Smooth muscle cell (in vitro differentiated cells): ENCODE measurements around the gene CHST8. TPM values are rescaled to one million over a fixed set of nuclear protein-coding genes. Genes with fewer than 3 reads are reported as not detected.

Source experiments
- DNase-seq: peaks from one replicate; lab custom pipeline; 2025; ENCODE audit not compliant: unreplicated experiment; lab: John Stamatoyannopoulos, UW
- H2AFZ ChIP-seq: fragments of 200-600 bp; sonication (generic); 2 replicates; pipeline ENCODE4 v1.6.0; 2016; ENCODE audit warnings: antibody characterized with exemption, low read depth, mild to moderate bottlenecking
- H3F3A ChIP-seq: fragments of 200-600 bp; sonication (generic); 2 replicates; pipeline ENCODE4 v1.6.0; 2017; ENCODE audit warnings: antibody characterized with exemption, low read depth
- H3K27ac ChIP-seq: fragments of 200-600 bp; sonication (generic); 2 replicates; pipeline ENCODE4 v1.5.1; 2016; ENCODE audit warnings: low read depth, mild to moderate bottlenecking
- H3K27me3 ChIP-seq: fragments of 200-600 bp; sonication (generic); 2 replicates; pipeline ENCODE4 v1.6.1; 2016; ENCODE audit warnings: low read depth, mild to moderate bottlenecking
- H3K36me3 ChIP-seq: fragments of 200-600 bp; sonication (generic); 2 replicates; pipeline ENCODE4 v1.5.1; 2016; ENCODE audit warnings: low read depth
- H3K4me1 ChIP-seq: fragments of 200-600 bp; sonication (generic); 2 replicates; pipeline ENCODE4 v1.5.1; 2016; ENCODE audit warnings: low read depth
- H3K4me2 ChIP-seq: fragments of 200-600 bp; sonication (generic); 2 replicates; pipeline ENCODE4 v1.6.0; 2016; ENCODE audit warnings: mild to moderate bottlenecking
- H3K4me3 ChIP-seq: fragments of 200-600 bp; sonication (generic); 2 replicates; pipeline ENCODE4 v1.5.1; 2016; ENCODE audit warnings: mild to moderate bottlenecking
- H3K79me2 ChIP-seq: fragments of 200-600 bp; sonication (generic); 2 replicates; pipeline ENCODE4 v1.6.0; 2016; ENCODE audit warnings: low read depth, mild to moderate bottlenecking
- H3K9ac ChIP-seq: fragments of 200-600 bp; sonication (generic); 2 replicates; pipeline ENCODE4 v1.6.0; 2016; ENCODE audit warnings: low read depth
- H3K9me3 ChIP-seq: fragments of 200-600 bp; sonication (generic); replicated peaks from 2 replicates; pipeline ENCODE4 v1.5.1; 2016; ENCODE audit warnings: low read depth
- H4K20me1 ChIP-seq: fragments of 200-600 bp; sonication (generic); 2 replicates; pipeline ENCODE4 v1.6.0; 2016; ENCODE audit warnings: low read depth
- CTCF ChIP-seq: fragments of 200-600 bp; sonication (generic); IDR thresholded peaks from 2 replicates; pipeline ENCODE4 v1.5.1; 2017; ENCODE audit warnings: borderline replicate concordance, mild to moderate bottlenecking, antibody characterized with exemption; ENCODE audit not compliant: insufficient read depth, poor library complexity, severe bottlenecking
- WGBS: methylation state at CpG from one replicate; pipeline ENCODE4 v1.1.7; 2016; ENCODE audit warnings: low lambda C conversion rate; 5-methylcytosine and 5-hydroxymethylcytosine counted together
- polyA plus RNA-seq: library from polyadenylated mRNA; unstranded; fragments of >200 nt; fragmentation: Nextera tagmentation; extraction: Ambion mirVana; gene quantifications from 2 replicates; pipeline ENCODE4 v1.2.1, GENCODE V29; 2016
- total RNA-seq: library from RNA; depleted of rRNA; stranded (reverse); fragments of >200 nt; gene quantifications from 2 replicates; pipeline ENCODE4 v1.2.3, GENCODE V29; 2014

CHST8 gene
- total and polyA plus RNA-seq, 2 experiments from 2014 or later, result not detected

DNA sequence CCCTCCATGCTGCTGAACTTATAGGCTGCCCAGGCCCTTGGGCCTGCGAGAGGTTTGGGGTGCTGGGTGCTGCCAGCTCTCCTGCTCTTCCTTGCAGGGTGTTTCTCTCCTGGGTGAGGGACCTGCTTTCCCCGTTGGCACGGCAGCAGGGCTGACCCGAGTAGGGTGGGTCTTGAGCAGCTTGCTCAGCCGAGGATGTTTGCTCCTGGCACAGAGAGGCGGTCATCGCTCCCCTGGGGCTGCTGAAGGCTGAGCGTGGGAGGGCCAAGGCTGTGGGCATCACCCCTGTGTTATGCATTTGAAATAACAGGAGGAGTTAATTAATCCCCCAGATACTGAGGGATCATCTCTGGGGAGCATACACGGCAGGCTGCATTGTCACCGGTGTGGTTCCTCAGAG is 180.2 kb downstream of the CHST8 start:
- Histone ChIP-seq H3K27ac (no peak overlapping the region), H3K4me1 (peaks cover 8% of the 10 kb centered on the region), H3K9ac (no peak overlapping the region), H4K20me1 (peaks cover 79% of the 10 kb centered on the region), H3K4me3 (no peak overlapping the region), H3F3A (peaks cover 2% of the 10 kb centered on the region), H3K9me3 (no peaks in the 10 kb centered on the region), H3K36me3 (no peaks in the 10 kb centered on the region), H3K4me2 (no peak overlapping the region), H3K79me2 (peaks cover 31% of the 10 kb centered on the region), H2AFZ (no peak overlapping the region), H3K27me3 (no peaks in the 10 kb centered on the region)
- TF ChIP-seq CTCF, result no peak
- no peak for DNase-seq
- WGBS, result 97% methylated on average over 10 of the region's 10 CpGs

DNA sequence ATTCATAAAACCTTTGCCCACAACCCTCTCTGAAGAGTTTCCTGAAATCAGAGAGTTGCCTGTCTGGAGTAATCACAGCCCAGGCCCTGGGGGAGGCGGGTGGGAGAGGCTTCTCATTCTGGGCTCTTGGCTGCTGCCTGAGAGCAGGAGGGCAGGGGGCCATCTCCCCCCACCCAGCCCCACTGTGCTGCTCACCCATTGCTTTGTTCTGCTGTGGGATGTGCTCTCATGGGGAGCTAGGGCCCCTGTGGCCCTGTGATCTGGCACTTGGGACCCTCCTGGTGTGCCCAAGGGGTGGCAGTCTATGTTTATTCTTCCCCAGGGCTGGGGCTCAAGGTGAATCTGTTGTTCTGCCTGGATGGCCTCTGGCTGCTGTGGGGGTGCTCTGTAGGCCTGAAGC is 181.0 kb downstream of the CHST8 start:
- no peak overlapping the region for H3K9ac ChIP-seq
- no peak for DNase-seq
- peaks cover 31% of the 10 kb centered on the region for H3K79me2 ChIP-seq
- H3K4me1 ChIP-seq, result peaks cover 8% of the 10 kb centered on the region
- H3F3A ChIP-seq, result peaks cover 2% of the 10 kb centered on the region
- no peak overlapping the region for H3K27ac ChIP-seq
- H3K4me2 ChIP-seq, result no peak overlapping the region
- H4K20me1 ChIP-seq, result peaks cover 81% of the 10 kb centered on the region
- H2AFZ ChIP-seq, result no peak overlapping the region
- WGBS, result 100% methylated on average over 1 of the region's 1 CpG
- no peak overlapping the region for H3K4me3 ChIP-seq
- H3K27me3 ChIP-seq, result no peaks in the 10 kb centered on the region
- no peaks in the 10 kb centered on the region for H3K36me3 ChIP-seq
- H3K9me3 ChIP-seq, result no peaks in the 10 kb centered on the region
- TF ChIP-seq CTCF, result no peak

DNA sequence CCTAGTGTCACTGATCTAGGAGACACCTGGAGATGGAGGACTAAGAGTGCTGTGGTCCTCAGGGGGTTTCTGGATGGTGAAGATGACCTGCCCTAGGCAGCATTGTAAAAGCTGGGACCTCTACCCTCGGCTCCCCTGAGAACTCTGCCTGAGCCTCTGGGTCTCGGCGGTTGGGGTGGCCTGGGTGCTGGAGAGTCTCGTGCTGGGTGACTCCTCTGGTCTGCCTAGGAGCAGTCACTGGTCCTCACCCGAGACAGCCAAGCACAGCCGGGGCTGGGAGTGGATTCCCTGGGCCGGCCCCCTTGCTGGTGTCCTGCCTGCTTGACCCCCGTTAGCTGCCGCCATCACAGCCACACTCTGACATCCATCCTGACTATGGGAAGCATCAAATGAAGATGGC is 181.6 kb downstream of the CHST8 start:
- no peak for TF ChIP-seq CTCF
- WGBS, result 97% methylated on average over 9 of the region's 9 CpGs
- H3K4me2 ChIP-seq, result no peak overlapping the region
- H3K79me2 ChIP-seq, result peaks cover 31% of the 10 kb centered on the region
- no peaks in the 10 kb centered on the region for H3K36me3 ChIP-seq
- H3K4me3 ChIP-seq, result no peak overlapping the region
- H4K20me1 ChIP-seq, result peaks cover 87% of the 10 kb centered on the region
- DNase-seq, result no peak
- no peaks in the 10 kb centered on the region for H3F3A ChIP-seq
- no peak overlapping the region for H3K9ac ChIP-seq
- no peak overlapping the region for H2AFZ ChIP-seq
- H3K27ac ChIP-seq, result no peak overlapping the region
- H3K9me3 ChIP-seq, result no peaks in the 10 kb centered on the region
- no peaks in the 10 kb centered on the region for H3K27me3 ChIP-seq
- H3K4me1 ChIP-seq, result peaks cover 8% of the 10 kb centered on the region

- H3K27ac ChIP-seq, result no peak overlapping the region
- H3F3A ChIP-seq, result no peaks in the 10 kb centered on the region
- no peak overlapping the region for H3K9ac ChIP-seq
- H3K4me2 ChIP-seq, result no peak overlapping the region
- H2AFZ ChIP-seq, result no peak overlapping the region
- peaks cover 31% of the 10 kb centered on the region for H3K79me2 ChIP-seq
- TF ChIP-seq CTCF, result no peak
- peaks cover 5% of the 10 kb centered on the region for H3K4me1 ChIP-seq
- 95% methylated on average over 10 of the region's 10 CpGs for WGBS
- no peak overlapping the region for H3K4me3 ChIP-seq
- DNase-seq, result no peak
- no peaks in the 10 kb centered on the region for H3K9me3 ChIP-seq
- no peaks in the 10 kb centered on the region for H3K27me3 ChIP-seq
- peaks cover 93% of the 10 kb centered on the region for H4K20me1 ChIP-seq
- no peaks in the 10 kb centered on the region for H3K36me3 ChIP-seq
These were observed 182.5 kb downstream of the CHST8 start for GRCh38 chr19:33804021-33804799.
